Measurements from ENCODE around the gene TMPRSS2. TPM values are rescaled to one million over a fixed set of nuclear protein-coding genes. Genes with fewer than 3 reads are reported as not detected.

Gene TMPRSS2
- total and polyA plus RNA-seq, 9 of the 15 experiments (the other 6 are each of a cell fraction or from before 2014, with no cell fraction given): 0.20 TPM; not detected in 8

DNA sequence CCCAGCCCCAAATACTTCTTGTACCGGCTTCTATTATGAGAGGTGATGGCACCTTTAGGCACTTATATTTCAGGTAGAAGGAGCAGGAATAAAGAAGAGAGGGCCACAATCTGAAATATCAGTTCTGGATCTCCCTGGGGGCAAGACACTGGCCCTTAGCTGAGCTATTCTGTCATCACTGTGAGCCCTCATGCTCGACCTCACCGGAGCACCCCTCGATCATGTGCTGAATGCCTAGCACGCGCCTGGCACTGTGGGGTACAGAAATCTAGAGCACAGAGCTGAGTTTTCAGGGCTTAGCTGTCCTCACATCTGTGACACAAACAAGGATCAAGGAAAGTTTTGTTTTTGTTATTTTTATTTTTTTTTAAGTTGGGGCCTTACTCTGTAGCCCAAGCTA is 89.6 kb downstream of the TMPRSS2 start:
- Histone ChIP-seq H3K27me3 (ENCODE audit: control insufficient read depth in 2 of 2, insufficient read depth in 2 of 2, low read length in 2 of 2) (peaks cover 0 to 9% of the 10 kb centered on the region in 2 experiments; a peak in 1 of 5 replicates), H4K20me1 (replicated peaks; ENCODE audit: control insufficient read depth, insufficient read depth, low read length) (no peaks in the 10 kb centered on the region; the same call in 1 of the 2 replicates), H3K27ac (ENCODE audit: extremely low read depth, low read depth, low read length) (no peak overlapping the region), H3K36me3 (ENCODE audit: control insufficient read depth, insufficient read depth, low read length) (no peaks in the 10 kb centered on the region), H3K4me1 (replicated peaks in 1 of 2; ENCODE audit: control insufficient read depth in 2 of 2, insufficient read depth in 2 of 2, low read length in 2 of 2) (peaks cover 0 to 10% of the 10 kb centered on the region in 2 experiments; a peak in 2 of 5 replicates), H3K9me1 (ENCODE audit: control insufficient read depth, insufficient read depth, low read length) (no peaks in the 10 kb centered on the region), H3K9ac (ENCODE audit: insufficient read depth in 1 of 2, low read depth in 2 of 2, low read length in 2 of 2) (no peak overlapping the region), H3K4me2 (ENCODE audit: insufficient read depth, low read length) (no peak overlapping the region), H3K4me3 (no peak overlapping the region), H3K9me3 (replicated peaks; ENCODE audit: control insufficient read depth, insufficient read depth, low read depth, low read length) (no peaks in the 10 kb centered on the region), H2AFZ (ENCODE audit: low read depth, low read length) (no peak overlapping the region), H3K79me2 (ENCODE audit: control insufficient read depth, insufficient read depth, low read length) (no peaks in the 10 kb centered on the region)
- 6% methylated on average over 6 of the region's 6 CpGs for WGBS (ENCODE audit: insufficient coverage, low coverage, missing lambda C conversion rate)
- ATAC-seq (no peak), FAIRE-seq (no peak), DNase-seq (ENCODE audit: extremely low read depth in 1 of 4, low spot score in 3 of 4) (no peak)
- in situ Hi-C loops (cut with MboI): no loop called here
- TF ChIP-seq ZBTB49 (CRISPR knock-in tag; IDR thresholded peaks at IDR 0.05; ENCODE audit: borderline replicate concordance) (no peak), FOXJ3 (CRISPR knock-in tag; IDR thresholded peaks at IDR 0.05) (no peak), FOXP1 (CRISPR knock-in tag; IDR thresholded peaks at IDR 0.05) (no peak), RBM39 (optimal IDR thresholded peaks at IDR 0.05; ENCODE audit: low read depth, low read length) (no peak), KAT7 (CRISPR knock-in tag; IDR thresholded peaks at IDR 0.05; ENCODE audit: borderline replicate concordance) (no peak)
- intact Hi-C loops (cut with micrococcal nuclease): no loop called here
- CTCF ChIA-PET (ENCODE audit: low intra/inter-chr PET ratio): no interaction called here
- no TSS peak for BruUV-seq (replicated peaks)
- POLR2A ChIA-PET: no interaction called here
